SH-SY5Y (cell line): ENCODE results near the gene EYA4.

Experiments used
- GATA2 ChIP-seq: IDR thresholded peaks from 2 replicates; pipeline ENCODE4 v1.6.1; 2011; ENCODE audit warnings: mild to moderate bottlenecking, low read depth, low read length
- GATA3 ChIP-seq: IDR thresholded peaks from 2 replicates; pipeline ENCODE4 v1.6.1; 2011; ENCODE audit warnings: low read depth, mild to moderate bottlenecking, low read length, moderate library complexity

GRCh38 chr6:133355922-133356321 lies 114.8 kb downstream of the EYA4 start:
- no peak for TF ChIP-seq GATA2
- no peak for TF ChIP-seq GATA3
